Activated CD4-positive, alpha-beta T cell treated with anti-CD3 and anti-CD28 coated beads, Interleukin-2, amount 50 U/mL, for 4 hours (primary cell): Measurements from ENCODE around the gene TEX101.
"Not testable (repeated sequence)": the region's sequence is repeated elsewhere in the genome, so short reads cannot be mapped to it uniquely, and the experiment has no call there.

ENCODE experiments used
- DNase-seq, 2 experiments: peaks; one replicate each; pipeline ENCODE4 v3.0.0-alpha.2; 2020

TEX101 gene, protein sequence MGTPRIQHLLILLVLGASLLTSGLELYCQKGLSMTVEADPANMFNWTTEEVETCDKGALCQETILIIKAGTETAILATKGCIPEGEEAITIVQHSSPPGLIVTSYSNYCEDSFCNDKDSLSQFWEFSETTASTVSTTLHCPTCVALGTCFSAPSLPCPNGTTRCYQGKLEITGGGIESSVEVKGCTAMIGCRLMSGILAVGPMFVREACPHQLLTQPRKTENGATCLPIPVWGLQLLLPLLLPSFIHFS

GRCh38 chr19:43414554-43414953 is at the start of gene TEX101:
TSS of gene TEX101 (plus strand) at chr19:43414890. CDS start at chr19:43415920, 1,030 bp downstream.
- no peak for DNase-seq

DNA sequence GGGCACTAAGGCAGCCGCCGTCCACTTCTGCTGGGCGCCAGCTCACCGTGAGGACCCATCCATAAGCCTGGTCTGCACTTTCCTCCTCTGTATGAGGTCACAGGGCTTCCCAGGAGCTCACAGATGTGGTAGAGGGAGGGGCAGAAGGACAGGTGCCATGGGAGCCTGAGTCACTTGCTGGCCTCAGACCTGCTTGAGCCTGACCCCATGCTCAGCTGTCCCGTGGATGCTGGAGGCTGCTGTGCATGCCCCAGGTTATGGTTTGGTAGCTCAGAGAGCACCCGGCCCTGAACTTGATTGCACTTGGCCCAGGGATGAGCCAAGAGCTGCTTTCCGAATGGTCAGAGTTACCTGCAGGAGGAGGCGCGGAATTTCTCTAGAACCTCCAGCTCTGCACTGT is 49.0 kb upstream of the TEX101 start:
- not testable (repeated sequence) for DNase-seq

- no peak for DNase-seq
These were observed 46.9 kb upstream of the TEX101 start for GRCh38 chr19:43367822-43368221.

DNA sequence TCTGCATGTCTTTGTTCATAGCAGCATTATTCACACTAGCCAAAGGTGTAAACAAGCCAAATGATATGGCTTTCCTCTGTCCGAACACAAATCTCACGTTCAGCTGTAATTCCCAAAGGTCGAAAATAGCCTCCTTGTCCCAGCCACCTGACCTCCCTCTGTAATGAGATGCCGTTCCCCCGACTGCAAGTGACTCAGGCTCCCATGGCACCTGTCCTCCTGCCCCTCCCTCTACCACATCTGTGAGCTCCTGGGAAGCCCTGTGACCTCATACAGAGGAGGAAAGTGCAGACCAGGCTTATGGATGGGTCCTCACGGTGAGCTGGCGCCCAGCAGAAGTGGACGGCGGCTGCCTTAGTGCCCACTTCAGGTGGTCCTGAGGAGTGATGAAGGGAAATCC is 45.8 kb upstream of the TEX101 start:
- DNase-seq = not testable (repeated sequence)

DNA sequence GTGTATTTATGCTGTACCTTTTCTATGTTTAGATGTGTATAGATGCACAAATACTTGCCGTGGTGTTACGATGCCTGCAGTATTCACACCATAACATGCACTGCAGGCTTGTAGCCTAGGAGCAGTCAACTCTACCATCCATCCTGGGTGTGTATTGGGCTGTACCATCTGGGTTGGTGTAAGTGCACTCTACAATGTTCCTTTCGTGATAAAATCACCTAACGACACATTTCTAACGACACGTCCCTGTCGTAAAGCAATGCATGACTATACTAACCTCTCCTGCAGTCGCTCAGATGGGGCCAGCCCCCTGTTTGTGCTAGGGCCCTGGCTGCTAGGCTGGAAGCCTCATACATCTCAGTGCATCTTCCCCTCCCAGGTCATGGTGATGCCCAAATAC is 42.8 kb upstream of the TEX101 start:
- no peak for DNase-seq

GRCh38 chr19:43372462-43372861 is 42.2 kb upstream of the TEX101 start:
- no peak for DNase-seq

- DNase-seq = not testable (repeated sequence)
These were observed 37.1 kb upstream of the TEX101 start for GRCh38 chr19:43377624-43378023.

GRCh38 chr19:43380008-43380407 is 34.7 kb upstream of the TEX101 start:
- DNase-seq = no peak

DNA sequence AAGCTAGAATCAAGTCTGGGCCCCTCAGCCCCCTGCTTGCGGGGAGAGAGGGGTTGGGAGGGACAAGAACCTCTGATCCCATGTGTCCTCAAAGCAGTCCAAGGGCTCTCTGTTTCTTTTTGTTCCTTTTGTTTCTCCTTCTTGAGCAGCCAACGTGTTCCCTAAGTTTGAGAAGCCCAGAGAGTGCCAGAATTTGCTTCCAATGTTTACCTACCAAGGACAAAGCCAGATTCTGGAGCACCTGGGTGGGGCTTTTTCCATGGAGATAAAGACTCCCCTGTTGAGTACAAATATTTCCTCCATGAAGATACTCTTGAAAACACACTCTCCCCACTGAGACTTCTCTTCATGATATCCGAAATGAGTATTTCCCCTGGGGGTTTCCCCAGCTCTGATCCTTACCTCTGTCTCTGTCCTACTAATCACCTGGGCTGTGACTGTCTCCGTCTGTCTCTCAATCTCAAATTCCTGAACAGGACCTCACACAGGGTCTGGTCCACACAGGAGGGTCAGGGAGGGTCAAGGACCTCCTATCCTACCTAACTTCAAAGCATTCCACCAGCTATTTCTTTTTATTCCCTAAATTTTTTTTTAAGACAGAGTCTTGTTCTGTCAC is 33.8 kb upstream of the TEX101 start:
- DNase-seq = no peak

DNA sequence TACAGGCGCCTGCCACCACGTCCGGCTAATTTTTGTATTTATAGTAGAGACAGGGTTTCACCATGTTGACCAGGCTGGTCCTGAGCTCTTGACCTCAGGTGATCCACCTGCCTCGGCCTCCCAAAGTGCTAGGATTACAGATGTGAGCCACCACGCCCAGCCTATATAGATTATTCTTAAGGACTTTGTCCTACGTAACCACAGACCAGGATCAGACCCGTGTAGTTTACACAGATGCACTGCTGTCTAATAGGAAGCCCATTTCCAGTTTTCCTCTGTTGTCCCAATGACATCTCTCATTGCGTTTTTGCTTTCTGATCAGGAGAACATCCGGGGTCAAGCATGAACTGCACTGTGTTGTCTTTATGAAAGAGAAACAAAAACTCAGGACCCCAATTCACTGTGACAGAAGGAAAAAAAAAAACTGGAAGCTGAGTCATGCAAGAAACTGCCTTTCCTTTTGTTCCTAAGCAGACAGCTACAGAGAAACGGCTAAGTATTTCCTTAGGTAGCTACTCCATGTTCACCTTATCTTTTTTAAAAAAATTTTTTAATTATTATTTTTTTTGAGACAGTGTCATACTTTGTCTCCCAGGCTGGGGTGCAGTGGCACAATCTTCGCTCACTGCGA is 32.0 kb upstream of the TEX101 start:
- not testable (repeated sequence) for DNase-seq

DNA sequence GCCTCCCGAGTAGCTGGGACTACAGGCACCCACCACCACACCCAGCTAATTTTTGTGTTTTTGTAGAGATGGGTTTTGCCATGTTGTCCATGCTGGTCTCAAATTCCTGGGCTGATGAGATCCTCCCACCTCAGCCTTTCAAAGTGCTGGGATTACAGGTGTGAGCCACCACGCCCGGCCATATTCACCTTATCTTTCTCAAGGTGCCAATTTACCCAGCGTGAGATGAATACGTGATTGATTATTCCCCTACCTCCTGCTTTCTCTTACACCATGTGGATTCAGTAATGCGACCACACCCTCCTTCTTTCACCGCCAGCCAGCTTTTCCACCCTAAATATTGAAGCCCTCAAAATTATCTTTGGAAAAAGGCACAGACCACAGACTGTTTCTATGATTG is 31.4 kb upstream of the TEX101 start:
- DNase-seq = not testable (repeated sequence)

- DNase-seq = not testable (repeated sequence)
These were observed 30.9 kb upstream of the TEX101 start for GRCh38 chr19:43383759-43384158.

DNA sequence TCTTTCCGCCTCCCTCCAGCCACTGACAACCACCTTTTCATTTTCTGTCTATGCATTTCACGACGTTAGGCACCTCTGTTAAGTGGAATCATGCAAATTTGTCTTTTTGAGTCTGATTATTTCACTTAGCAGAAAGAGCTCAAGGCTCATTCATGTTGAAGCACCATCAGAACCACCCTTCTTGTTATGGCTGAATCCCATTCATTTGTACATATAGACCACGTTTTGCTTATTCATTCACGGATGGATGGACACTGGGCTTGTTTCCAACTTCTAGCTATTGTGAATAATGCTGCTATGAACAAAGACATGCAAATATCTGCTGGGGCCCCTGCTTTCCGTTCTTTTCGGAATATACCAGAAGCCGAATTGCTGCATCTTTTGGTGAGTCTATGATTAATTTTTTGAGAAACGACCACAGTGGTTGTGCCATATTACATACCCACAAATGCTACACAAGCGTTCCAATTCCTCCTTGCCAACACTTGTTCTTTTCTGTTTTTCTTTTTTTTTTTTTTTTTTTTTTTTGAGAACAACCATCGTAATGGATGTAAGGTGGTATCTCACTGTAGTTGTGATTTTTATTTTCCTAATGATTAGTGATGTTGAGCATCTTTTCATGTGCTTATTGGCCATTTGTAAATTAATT is 23.7 kb upstream of the TEX101 start:
- DNase-seq = not testable (repeated sequence)

DNA sequence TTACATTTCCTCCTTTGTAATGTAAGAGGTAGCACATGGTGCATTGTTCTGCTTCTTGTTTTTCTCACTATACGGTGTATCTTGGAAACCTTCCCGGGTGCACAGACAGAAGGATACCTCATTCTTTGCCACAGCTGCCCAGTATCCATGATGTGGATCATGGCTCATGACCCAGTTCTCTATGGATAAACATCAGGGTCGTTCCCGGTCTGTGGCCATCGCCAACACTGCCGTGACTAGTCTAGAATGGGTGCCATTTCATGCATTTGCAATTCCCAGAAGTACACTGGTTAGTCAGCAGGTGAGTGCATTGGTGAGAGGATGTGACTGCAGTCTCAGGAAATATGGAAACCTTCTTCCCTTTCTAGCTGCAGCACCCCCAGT is 23.1 kb upstream of the TEX101 start:
- DNase-seq = not testable (repeated sequence)

DNA sequence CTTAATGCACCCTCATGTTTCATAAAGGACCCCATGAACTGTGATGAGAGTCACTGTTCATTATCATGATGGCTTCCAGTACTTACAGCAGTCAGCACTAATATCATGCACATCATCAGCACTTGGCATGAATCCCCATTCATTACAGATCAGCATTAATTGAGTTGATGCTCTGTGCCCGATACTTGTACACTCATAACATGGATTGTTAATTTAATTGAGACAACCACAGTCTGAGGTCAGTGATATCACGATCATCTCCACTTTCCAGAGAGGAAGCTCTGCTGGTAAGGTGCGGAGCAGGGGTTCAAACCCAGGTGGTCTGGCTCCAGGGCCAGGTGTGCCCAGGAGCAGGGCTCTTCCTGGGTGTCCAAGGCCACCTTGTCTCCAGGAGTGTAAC is 21.2 kb upstream of the TEX101 start:
- not testable (repeated sequence) for DNase-seq

GRCh38 chr19:43395561-43395960 is 19.1 kb upstream of the TEX101 start:
- DNase-seq = no peak

- DNase-seq = no peak
These were observed 8.4 kb upstream of the TEX101 start for GRCh38 chr19:43406297-43406696.

GRCh38 chr19:43407416-43408005 is 7.2 kb upstream of the TEX101 start:
- DNase-seq = no peak

DNA sequence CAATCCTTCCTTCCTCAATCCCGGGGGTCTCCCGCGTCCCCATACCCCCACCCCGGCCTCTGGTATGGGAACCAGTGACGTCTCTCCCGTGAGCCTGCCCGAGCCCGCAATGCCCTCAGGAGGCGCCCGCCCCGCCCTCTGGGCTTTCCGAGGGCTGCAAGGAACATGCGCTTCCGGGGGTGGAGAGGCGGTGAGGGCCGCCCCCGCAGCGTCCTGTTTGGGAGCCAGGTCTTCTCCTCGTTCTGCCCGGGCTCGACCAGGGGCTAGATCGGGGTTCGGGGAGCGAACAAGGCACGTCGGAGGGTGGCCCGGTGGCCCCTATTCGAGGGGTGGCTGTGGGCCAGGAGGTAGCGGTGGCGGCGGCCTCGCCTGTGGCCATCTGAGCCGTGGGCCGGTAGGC is 6.6 kb upstream of the TEX101 start:
- no peak for DNase-seq

DNA sequence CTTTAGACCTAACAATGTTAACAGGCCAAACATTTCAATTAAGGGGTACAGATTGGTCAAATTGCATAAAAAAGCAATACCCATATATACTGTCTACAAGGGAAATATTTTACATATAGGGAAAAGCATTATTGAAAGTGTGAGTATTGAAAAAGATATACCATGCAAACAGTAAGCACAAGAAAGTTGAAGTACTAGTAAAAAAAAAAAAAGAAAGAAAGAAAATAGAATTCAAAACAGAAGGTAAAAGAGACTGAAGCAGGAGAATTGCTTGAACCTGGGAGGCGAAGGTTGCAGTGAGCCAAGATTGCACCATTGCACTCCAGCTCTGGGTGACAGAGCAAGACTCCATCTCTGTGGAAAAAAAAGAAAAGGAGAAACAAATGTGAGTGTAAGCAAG is 5.3 kb upstream of the TEX101 start:
- DNase-seq = no peak

GRCh38 chr19:43412441-43412840 is 2.2 kb upstream of the TEX101 start:
- DNase-seq = no peak

GRCh38 chr19:43416951-43417623 is 2.4 kb downstream of the TEX101 start:
- DNase-seq = no peak

DNA sequence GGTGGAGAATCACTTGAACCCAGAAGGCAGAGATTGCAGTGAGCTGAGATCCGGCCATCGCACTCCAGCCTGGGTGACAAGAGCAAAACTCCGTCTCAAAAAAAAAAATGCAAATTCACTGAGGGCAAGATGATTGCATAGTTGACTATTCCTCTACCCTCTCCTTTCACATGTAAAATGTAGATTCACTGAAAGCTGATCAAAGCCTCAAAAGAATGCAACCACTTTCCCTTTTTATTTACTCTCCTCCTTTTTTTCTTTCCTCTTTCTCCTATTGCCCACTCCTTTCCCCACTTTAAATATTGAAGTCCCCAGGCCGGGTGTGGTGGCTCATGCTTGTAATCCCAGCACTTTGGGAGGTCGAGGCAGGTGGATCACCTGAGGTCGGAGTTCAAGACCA is 6.3 kb downstream of the TEX101 start:
- no peak for DNase-seq
